Liver (tissue), 9 donors: Measurements from ENCODE around the gene FUT7. TPM values are rescaled to one million over a fixed set of nuclear protein-coding genes. Genes with fewer than 3 reads are reported as not detected.

ENCODE experiments used
- DNase-seq: peaks from one replicate; pipeline ENCODE4 v3.0.0-alpha.2; 2017; ENCODE audit warnings: low spot score
- H3K27ac ChIP-seq, 2 donors: one replicate each; pipeline ENCODE4 v1.7.0; 2013; ENCODE audit warnings: inconsistent platforms in 2 of 2, low read length in 2 of 2, control low read depth in 1 of 2, low read depth in 1 of 2, mild to moderate bottlenecking in 1 of 2
- H3K27me3 ChIP-seq, 4 donors: one replicate each; pipeline versions ENCODE4 v1.6.1 to v1.7.0; 2013; ENCODE audit warnings: low read length in 3 of 4, inconsistent platforms in 1 of 4, mild to moderate bottlenecking in 1 of 4, moderate library complexity in 1 of 4; ENCODE audit not compliant: control insufficient read depth in 4 of 4, insufficient read depth in 4 of 4
- H3K36me3 ChIP-seq, 4 donors: one replicate each; pipeline versions ENCODE4 v1.6.1 to v1.7.0; 2013; ENCODE audit warnings: low read length in 3 of 4, mild to moderate bottlenecking in 3 of 4, low read depth in 1 of 4, moderate library complexity in 1 of 4; ENCODE audit not compliant: control insufficient read depth in 4 of 4, insufficient read depth in 3 of 4
- H3K4me1 ChIP-seq, 4 donors: one replicate each; pipeline versions ENCODE4 v1.6.1 to v1.7.0; 2013; ENCODE audit warnings: low read length in 3 of 4, mild to moderate bottlenecking in 3 of 4, moderate library complexity in 1 of 4; ENCODE audit not compliant: control insufficient read depth in 4 of 4, insufficient read depth in 4 of 4
- H3K4me3 ChIP-seq, 3 donors: one replicate each; pipeline versions ENCODE4 v1.6.1 to v1.7.0; 2013; ENCODE audit warnings: low read length in 3 of 3, control low read depth in 1 of 3, low read depth in 1 of 3, mild to moderate bottlenecking in 1 of 3
- H3K9ac ChIP-seq, 2 donors: one replicate each; pipeline ENCODE4 v1.7.0; 2013; ENCODE audit warnings: low read length in 2 of 2, mild to moderate bottlenecking in 2 of 2, moderate library complexity in 2 of 2, control low read depth in 1 of 2, low read depth in 1 of 2
- H3K9me3 ChIP-seq, 4 donors: one replicate each; pipeline versions ENCODE4 v1.6.1 to v1.7.0; 2013; ENCODE audit warnings: low read length in 3 of 4; ENCODE audit not compliant: control insufficient read depth in 4 of 4
- ATF3 ChIP-seq: IDR thresholded peaks from 2 replicates; pipeline ENCODE4 v1.6.1; 2016; ENCODE audit warnings: antibody characterized with exemption
- EGR1 ChIP-seq, 2 donors: IDR thresholded peaks; 2 replicates each; pipeline ENCODE4 v1.6.1; 2016 to 2018; ENCODE audit warnings: antibody characterized with exemption in 2 of 2, low read depth in 2 of 2
- FOXA1 ChIP-seq: IDR thresholded peaks from 2 replicates; pipeline ENCODE4 v1.6.1; 2016; ENCODE audit warnings: antibody characterized with exemption
- FOXA2 ChIP-seq: IDR thresholded peaks from 2 replicates; pipeline ENCODE4 v1.6.1; 2016; ENCODE audit warnings: antibody characterized with exemption
- GABPA ChIP-seq, 2 donors: IDR thresholded peaks in 1 of 2; conservative IDR thresholded peaks in 1 of 2; 2 replicates each; pipeline ENCODE4 v1.6.1; 2016; ENCODE audit warnings: antibody characterized with exemption in 2 of 2, mild to moderate bottlenecking in 1 of 2, moderate library complexity in 1 of 2
- HNF4A ChIP-seq, 2 donors: conservative IDR thresholded peaks; 2 replicates each; pipeline ENCODE4 v1.6.1; 2016; ENCODE audit warnings: antibody characterized with exemption in 2 of 2, mild to moderate bottlenecking in 2 of 2
- HNF4G ChIP-seq: IDR thresholded peaks from 2 replicates; pipeline ENCODE4 v1.6.1; 2016; ENCODE audit warnings: antibody characterized with exemption
- JUND ChIP-seq, 2 donors: IDR thresholded peaks; 2 replicates each; pipeline ENCODE4 v1.6.1; 2016; ENCODE audit warnings: antibody characterized with exemption in 2 of 2
- NR2F2 ChIP-seq: IDR thresholded peaks from 2 replicates; pipeline ENCODE4 v1.6.1; 2016; ENCODE audit warnings: antibody characterized with exemption
- RAD21 ChIP-seq, 2 donors: IDR thresholded peaks; 2 replicates each; pipeline ENCODE4 v1.6.1; 2016; ENCODE audit warnings: antibody characterized with exemption in 2 of 2, mild to moderate bottlenecking in 2 of 2
- RXRA ChIP-seq, 2 donors: IDR thresholded peaks; 2 replicates each; pipeline ENCODE4 v1.6.1; 2017 to 2018; ENCODE audit warnings: antibody characterized with exemption in 2 of 2, mild to moderate bottlenecking in 1 of 2
- SP1 ChIP-seq: IDR thresholded peaks from 2 replicates; pipeline ENCODE4 v1.6.1; 2018; ENCODE audit warnings: antibody characterized with exemption, mild to moderate bottlenecking
- TAF1 ChIP-seq: conservative IDR thresholded peaks from 2 replicates; pipeline ENCODE4 v1.6.1; 2016; ENCODE audit warnings: antibody characterized with exemption, mild to moderate bottlenecking
- YY1 ChIP-seq: IDR thresholded peaks from 2 replicates; pipeline ENCODE4 v1.6.1; 2016; ENCODE audit warnings: antibody characterized with exemption, mild to moderate bottlenecking
- WGBS: extraction: QIAGEN DNeasy Blood & Tissue Kit; methylation state at CpG from one replicate; pipeline ENCODE4 v1.1.7; 2013; 5-methylcytosine and 5-hydroxymethylcytosine counted together
- polyA plus RNA-seq, 2 donors: library from polyadenylated mRNA; stranded (reverse) in 1 of 2; unstranded in 1 of 2; fragments of 200-250 nt in 1 of 2; fragments of >200 nt in 1 of 2; fragmentation: Nextera tagmentation in 1 of 2; extraction: Ambion mirVana in 1 of 2; gene quantifications; one replicate each; pipeline versions ENCODE4 v1.2.1 to v1.2.3, GENCODE V29; 2013 to 2015
- total RNA-seq, 2 donors: library from RNA; depleted of rRNA; stranded (reverse); fragments of >200 nt; gene quantifications; one replicate each; pipeline ENCODE4 v1.2.3, GENCODE V29; 2014
- TF ChIP-seq, protein P1 (sequence below): IDR thresholded peaks from 2 replicates; pipeline ENCODE4 v1.6.1; 2016; ENCODE audit warnings: antibody characterized with exemption
- TF ChIP-seq, protein P2 (sequence below): IDR thresholded peaks from 2 replicates; pipeline ENCODE4 v1.6.1; 2016; ENCODE audit warnings: antibody characterized with exemption, mild to moderate bottlenecking
- TF ChIP-seq, protein P3 (sequence below): IDR thresholded peaks from 2 replicates; pipeline ENCODE4 v1.6.1; 2016; ENCODE audit warnings: antibody characterized with exemption
- TF ChIP-seq, protein P4 (sequence below): fragments of 150-350 bp; IDR thresholded peaks from 2 replicates; pipeline ENCODE4 v1.5.1; 2017; ENCODE audit warnings: improper control_type of control experiment, low read depth, low read length; ENCODE audit not compliant: missing input control
- donor health status: healthy.
- donor health status: healthy.
- donor health status: healthy.
- donor health status: healthy.
- donor health status: healthy.

FUT7 gene
- total and polyA plus RNA-seq, 4 donors: 0.14 to 0.67 (median 0.37) TPM; not detected in 1

DNA sequence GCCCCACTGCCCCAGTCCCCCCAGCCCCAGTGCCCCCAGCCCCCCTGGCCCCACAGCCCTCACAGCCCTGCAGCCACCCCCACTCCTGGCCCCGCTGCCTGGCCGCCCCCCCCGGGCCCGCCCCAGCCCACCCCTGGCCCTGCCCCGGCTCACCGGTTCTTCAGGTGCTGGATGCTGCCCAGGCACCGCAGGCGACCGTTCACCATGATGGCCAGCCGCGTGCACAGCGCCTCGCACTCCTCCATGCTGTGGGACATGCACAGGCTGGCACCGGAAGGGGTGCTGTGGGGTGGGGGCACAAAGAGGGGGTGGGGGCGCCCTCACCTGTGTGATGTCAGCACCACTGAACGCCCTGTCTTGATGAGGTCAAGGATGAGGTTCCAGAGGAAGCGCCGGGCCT is 22.7 kb downstream of the FUT7 start:
- no peak for TF ChIP-seq RAD21 (IDR thresholded peaks at IDR 0.05)
- no peak for TF ChIP-seq EGR1 (IDR thresholded peaks at IDR 0.05; ENCODE audit: low read depth in 2 of 2)
- TF ChIP-seq JUND (IDR thresholded peaks at IDR 0.05): no peak
- no peak for TF ChIP-seq TAF1
- TF ChIP-seq FOXA2: no peak
- TF ChIP-seq HNF4A (conservative IDR thresholded peaks at IDR 0.05): no peak
- TF ChIP-seq NR2F2: no peak
- TF ChIP-seq, protein P1, sequence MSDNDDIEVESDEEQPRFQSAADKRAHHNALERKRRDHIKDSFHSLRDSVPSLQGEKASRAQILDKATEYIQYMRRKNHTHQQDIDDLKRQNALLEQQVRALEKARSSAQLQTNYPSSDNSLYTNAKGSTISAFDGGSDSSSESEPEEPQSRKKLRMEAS: no peak
- TF ChIP-seq, protein P2, sequence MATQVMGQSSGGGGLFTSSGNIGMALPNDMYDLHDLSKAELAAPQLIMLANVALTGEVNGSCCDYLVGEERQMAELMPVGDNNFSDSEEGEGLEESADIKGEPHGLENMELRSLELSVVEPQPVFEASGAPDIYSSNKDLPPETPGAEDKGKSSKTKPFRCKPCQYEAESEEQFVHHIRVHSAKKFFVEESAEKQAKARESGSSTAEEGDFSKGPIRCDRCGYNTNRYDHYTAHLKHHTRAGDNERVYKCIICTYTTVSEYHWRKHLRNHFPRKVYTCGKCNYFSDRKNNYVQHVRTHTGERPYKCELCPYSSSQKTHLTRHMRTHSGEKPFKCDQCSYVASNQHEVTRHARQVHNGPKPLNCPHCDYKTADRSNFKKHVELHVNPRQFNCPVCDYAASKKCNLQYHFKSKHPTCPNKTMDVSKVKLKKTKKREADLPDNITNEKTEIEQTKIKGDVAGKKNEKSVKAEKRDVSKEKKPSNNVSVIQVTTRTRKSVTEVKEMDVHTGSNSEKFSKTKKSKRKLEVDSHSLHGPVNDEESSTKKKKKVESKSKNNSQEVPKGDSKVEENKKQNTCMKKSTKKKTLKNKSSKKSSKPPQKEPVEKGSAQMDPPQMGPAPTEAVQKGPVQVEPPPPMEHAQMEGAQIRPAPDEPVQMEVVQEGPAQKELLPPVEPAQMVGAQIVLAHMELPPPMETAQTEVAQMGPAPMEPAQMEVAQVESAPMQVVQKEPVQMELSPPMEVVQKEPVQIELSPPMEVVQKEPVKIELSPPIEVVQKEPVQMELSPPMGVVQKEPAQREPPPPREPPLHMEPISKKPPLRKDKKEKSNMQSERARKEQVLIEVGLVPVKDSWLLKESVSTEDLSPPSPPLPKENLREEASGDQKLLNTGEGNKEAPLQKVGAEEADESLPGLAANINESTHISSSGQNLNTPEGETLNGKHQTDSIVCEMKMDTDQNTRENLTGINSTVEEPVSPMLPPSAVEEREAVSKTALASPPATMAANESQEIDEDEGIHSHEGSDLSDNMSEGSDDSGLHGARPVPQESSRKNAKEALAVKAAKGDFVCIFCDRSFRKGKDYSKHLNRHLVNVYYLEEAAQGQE: no peak
- TF ChIP-seq GABPA (IDR thresholded peaks at IDR 0.05 in 1 of 2, conservative IDR thresholded peaks at IDR 0.05 in 1 of 2): no peak
- no peak for TF ChIP-seq SP1
- TF ChIP-seq FOXA1: no peak
- no peak for TF ChIP-seq ATF3
- TF ChIP-seq, protein P3, sequence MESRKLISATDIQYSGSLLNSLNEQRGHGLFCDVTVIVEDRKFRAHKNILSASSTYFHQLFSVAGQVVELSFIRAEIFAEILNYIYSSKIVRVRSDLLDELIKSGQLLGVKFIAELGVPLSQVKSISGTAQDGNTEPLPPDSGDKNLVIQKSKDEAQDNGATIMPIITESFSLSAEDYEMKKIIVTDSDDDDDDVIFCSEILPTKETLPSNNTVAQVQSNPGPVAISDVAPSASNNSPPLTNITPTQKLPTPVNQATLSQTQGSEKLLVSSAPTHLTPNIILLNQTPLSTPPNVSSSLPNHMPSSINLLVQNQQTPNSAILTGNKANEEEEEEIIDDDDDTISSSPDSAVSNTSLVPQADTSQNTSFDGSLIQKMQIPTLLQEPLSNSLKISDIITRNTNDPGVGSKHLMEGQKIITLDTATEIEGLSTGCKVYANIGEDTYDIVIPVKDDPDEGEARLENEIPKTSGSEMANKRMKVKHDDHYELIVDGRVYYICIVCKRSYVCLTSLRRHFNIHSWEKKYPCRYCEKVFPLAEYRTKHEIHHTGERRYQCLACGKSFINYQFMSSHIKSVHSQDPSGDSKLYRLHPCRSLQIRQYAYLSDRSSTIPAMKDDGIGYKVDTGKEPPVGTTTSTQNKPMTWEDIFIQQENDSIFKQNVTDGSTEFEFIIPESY: no peak
- TF ChIP-seq HNF4G: no peak
- TF ChIP-seq, protein P4, sequence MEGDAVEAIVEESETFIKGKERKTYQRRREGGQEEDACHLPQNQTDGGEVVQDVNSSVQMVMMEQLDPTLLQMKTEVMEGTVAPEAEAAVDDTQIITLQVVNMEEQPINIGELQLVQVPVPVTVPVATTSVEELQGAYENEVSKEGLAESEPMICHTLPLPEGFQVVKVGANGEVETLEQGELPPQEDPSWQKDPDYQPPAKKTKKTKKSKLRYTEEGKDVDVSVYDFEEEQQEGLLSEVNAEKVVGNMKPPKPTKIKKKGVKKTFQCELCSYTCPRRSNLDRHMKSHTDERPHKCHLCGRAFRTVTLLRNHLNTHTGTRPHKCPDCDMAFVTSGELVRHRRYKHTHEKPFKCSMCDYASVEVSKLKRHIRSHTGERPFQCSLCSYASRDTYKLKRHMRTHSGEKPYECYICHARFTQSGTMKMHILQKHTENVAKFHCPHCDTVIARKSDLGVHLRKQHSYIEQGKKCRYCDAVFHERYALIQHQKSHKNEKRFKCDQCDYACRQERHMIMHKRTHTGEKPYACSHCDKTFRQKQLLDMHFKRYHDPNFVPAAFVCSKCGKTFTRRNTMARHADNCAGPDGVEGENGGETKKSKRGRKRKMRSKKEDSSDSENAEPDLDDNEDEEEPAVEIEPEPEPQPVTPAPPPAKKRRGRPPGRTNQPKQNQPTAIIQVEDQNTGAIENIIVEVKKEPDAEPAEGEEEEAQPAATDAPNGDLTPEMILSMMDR: no peak
- TF ChIP-seq RXRA (IDR thresholded peaks at IDR 0.05): no peak
- no peak for TF ChIP-seq YY1
- no peak for DNase-seq
- Histone ChIP-seq H3K27ac (no peak overlapping the region), H3K4me1 (no peaks in the 10 kb centered on the region), H3K4me3 (no peak overlapping the region), H3K9me3 (no peaks in the 10 kb centered on the region), H3K36me3 (peaks cover 0 to 23% (median 11%) of the 10 kb centered on the region in 4 donors), H3K9ac (no peak overlapping the region), H3K27me3 (no peaks in the 10 kb centered on the region)
- WGBS: 98% methylated on average over 18 of the region's 18 CpGs
